ENCODE measurements around the gene CA5A. TPM values are rescaled to one million over a fixed set of nuclear protein-coding genes. Genes with fewer than 3 reads are reported as not detected.

Gene CA5A
- not detected in 2 replicates for total RNA-seq

GRCh38 chr16:87936375-87937230 lies at the start of gene CA5A:
Gene CA5A, minus strand, starts transcription at chr16:87936529. Its CDS starts 79 bp downstream, at chr16:87936450.

GRCh38 chr16:87950765-87951551 lies 14.6 kb upstream of the CA5A start, which contains the start of gene BANP:
Gene BANP, plus strand, starts transcription at chr16:87951434. Its CDS starts 23,682 bp downstream, at chr16:87975116.

GRCh38 chr16:87869061-87869878 lies 67.1 kb downstream of the CA5A start, which contains the start of gene SLC7A5:
Gene SLC7A5, minus strand, starts transcription at chr16:87869507. Its CDS starts 85 bp downstream, at chr16:87869422.

Other genes starting within 250 kb of the CA5A start
- 21.0 and 41.9 TPM in 2 replicates for gene KLHDC4, start 170.5 kb downstream of the CA5A start, total RNA-seq
- gene SLC7A5, start 67.0 kb downstream of the CA5A start, total RNA-seq, result 2.3 and 15.9 TPM in 2 replicates
- 16.5 and 36.1 TPM in 2 replicates for gene BANP, start 14.9 kb upstream of the CA5A start, total RNA-seq

All from bladder microvascular endothelial cell (primary cell).